HEK293 (cell line): ENCODE measurements around the gene HSPBAP1.

Experiments used
- BCL11A ChIP-seq: fragments of 450-650 bp; formaldehyde crosslinking; IDR thresholded peaks from 2 replicates; pipeline ENCODE4 v1.5.1; 2016; ENCODE audit warnings: low read depth, missing biosample characterization, missing genetic modification characterization
- GFI1B ChIP-seq: fragments of 450-650 bp; formaldehyde crosslinking; IDR thresholded peaks from 2 replicates; pipeline ENCODE4 v1.5.1; 2016; ENCODE audit warnings: missing biosample characterization, missing genetic modification characterization
- GLIS1 ChIP-seq: fragments of 450-650 bp; formaldehyde crosslinking; IDR thresholded peaks from 2 replicates; pipeline ENCODE4 v1.5.1; 2016; ENCODE audit warnings: missing biosample characterization, missing genetic modification characterization
- KLF1 ChIP-seq: fragments of 450-650 bp; formaldehyde crosslinking; IDR thresholded peaks from 2 replicates; pipeline ENCODE4 v1.5.1; 2016; ENCODE audit warnings: missing biosample characterization, missing genetic modification characterization
- KLF8 ChIP-seq: fragments of 450-650 bp; formaldehyde crosslinking; IDR thresholded peaks from 2 replicates; pipeline ENCODE4 v1.5.1; 2016; ENCODE audit warnings: missing biosample characterization, missing genetic modification characterization
- KLF9 ChIP-seq: fragments of 450-650 bp; formaldehyde crosslinking; IDR thresholded peaks from 2 replicates; pipeline ENCODE4 v1.5.1; 2016; ENCODE audit warnings: missing biosample characterization, missing genetic modification characterization, low read depth
- OSR2 ChIP-seq: fragments of 450-650 bp; formaldehyde crosslinking; IDR thresholded peaks from 2 replicates; pipeline ENCODE4 v1.5.1; 2016; ENCODE audit warnings: missing biosample characterization, missing genetic modification characterization
- PRDM1 ChIP-seq: fragments of 450-650 bp; formaldehyde crosslinking; IDR thresholded peaks from 2 replicates; pipeline ENCODE4; 2016; ENCODE audit warnings: missing biosample characterization, missing genetic modification characterization
- ZBTB17 ChIP-seq: fragments of 450-650 bp; formaldehyde crosslinking; IDR thresholded peaks from 2 replicates; pipeline ENCODE4 v1.5.1; 2016; ENCODE audit warnings: missing biosample characterization, missing genetic modification characterization
- ZBTB20 ChIP-seq: fragments of 450-650 bp; formaldehyde crosslinking; IDR thresholded peaks from 2 replicates; pipeline ENCODE4 v1.5.1; 2016; ENCODE audit warnings: missing biosample characterization, missing genetic modification characterization
- ZBTB6 ChIP-seq: fragments of 450-650 bp; formaldehyde crosslinking; IDR thresholded peaks from 2 replicates; pipeline ENCODE4 v1.5.1; 2017; ENCODE audit warnings: missing biosample characterization, missing genetic modification characterization
- ZEB2 ChIP-seq: fragments of 450-650 bp; formaldehyde crosslinking; IDR thresholded peaks from 2 replicates; pipeline ENCODE4 v1.5.1; 2016; ENCODE audit warnings: missing biosample characterization, missing genetic modification characterization
- ZNF2 ChIP-seq: fragments of 450-650 bp; formaldehyde crosslinking; IDR thresholded peaks from 2 replicates; pipeline ENCODE4 v1.5.1; 2016; ENCODE audit warnings: missing biosample characterization, missing genetic modification characterization
- ZNF324 ChIP-seq: fragments of 450-650 bp; formaldehyde crosslinking; IDR thresholded peaks from 2 replicates; pipeline ENCODE4 v1.5.1; 2016; ENCODE audit warnings: missing biosample characterization, missing genetic modification characterization
- ZNF335 ChIP-seq: fragments of 450-650 bp; formaldehyde crosslinking; conservative IDR thresholded peaks from 2 replicates; pipeline ENCODE4 v1.5.1; 2016; ENCODE audit warnings: missing biosample characterization, missing genetic modification characterization
- ZNF341 ChIP-seq: fragments of 450-650 bp; formaldehyde crosslinking; IDR thresholded peaks from 2 replicates; pipeline ENCODE4; 2016; ENCODE audit warnings: low read depth, missing biosample characterization, missing genetic modification characterization
- ZNF354C ChIP-seq: fragments of 450-650 bp; formaldehyde crosslinking; IDR thresholded peaks from 2 replicates; pipeline ENCODE4 v1.5.1; 2016; ENCODE audit warnings: missing biosample characterization, missing genetic modification characterization, low read depth, borderline replicate concordance
- ZNF558 ChIP-seq: fragments of 450-650 bp; formaldehyde crosslinking; IDR thresholded peaks from 2 replicates; pipeline ENCODE4 v1.5.1; 2016; ENCODE audit warnings: missing biosample characterization, missing genetic modification characterization
- ZNF610 ChIP-seq: fragments of 450-650 bp; formaldehyde crosslinking; IDR thresholded peaks from 2 replicates; pipeline ENCODE4 v1.5.1; 2016; ENCODE audit warnings: missing biosample characterization, missing genetic modification characterization, borderline replicate concordance
- ZNF76 ChIP-seq: fragments of 450-650 bp; formaldehyde crosslinking; IDR thresholded peaks from 2 replicates; pipeline ENCODE4; 2016; ENCODE audit warnings: low read depth, missing biosample characterization, missing genetic modification characterization, borderline replicate concordance
- ZNF777 ChIP-seq: fragments of 450-650 bp; formaldehyde crosslinking; IDR thresholded peaks from 2 replicates; pipeline ENCODE4 v1.5.1; 2017; ENCODE audit warnings: missing biosample characterization, missing genetic modification characterization, borderline replicate concordance
- ZNF843 ChIP-seq: fragments of 450-650 bp; formaldehyde crosslinking; IDR thresholded peaks from 2 replicates; pipeline ENCODE4 v1.5.1; 2016; ENCODE audit warnings: missing biosample characterization, missing genetic modification characterization
- ZSCAN30 ChIP-seq: fragments of 450-650 bp; IDR thresholded peaks from 2 replicates; pipeline ENCODE4 v1.5.1; 2018; ENCODE audit warnings: missing biosample characterization, mild to moderate bottlenecking, missing genetic modification characterization, moderate library complexity
- ZXDB ChIP-seq: fragments of 450-650 bp; formaldehyde crosslinking; IDR thresholded peaks from 2 replicates; pipeline ENCODE4 v1.5.1; 2016; ENCODE audit warnings: missing biosample characterization, missing genetic modification characterization
- TF ChIP-seq, protein P1 (sequence below): fragments of 450-650 bp; formaldehyde crosslinking; conservative IDR thresholded peaks from 2 replicates; pipeline ENCODE4 v1.5.1; 2016; ENCODE audit warnings: low read depth, missing biosample characterization, missing genetic modification characterization
- TF ChIP-seq, protein P2 (sequence below): fragments of 450-650 bp; formaldehyde crosslinking; IDR thresholded peaks from 2 replicates; pipeline ENCODE4 v1.5.1; 2016; ENCODE audit warnings: missing biosample characterization, missing genetic modification characterization, borderline replicate concordance
- TF ChIP-seq, protein P3 (sequence below): fragments of 450-650 bp; formaldehyde crosslinking; IDR thresholded peaks from 2 replicates; pipeline ENCODE4 v1.5.1; 2016; ENCODE audit warnings: missing biosample characterization, missing genetic modification characterization

The HSPBAP1 gene

DNA sequence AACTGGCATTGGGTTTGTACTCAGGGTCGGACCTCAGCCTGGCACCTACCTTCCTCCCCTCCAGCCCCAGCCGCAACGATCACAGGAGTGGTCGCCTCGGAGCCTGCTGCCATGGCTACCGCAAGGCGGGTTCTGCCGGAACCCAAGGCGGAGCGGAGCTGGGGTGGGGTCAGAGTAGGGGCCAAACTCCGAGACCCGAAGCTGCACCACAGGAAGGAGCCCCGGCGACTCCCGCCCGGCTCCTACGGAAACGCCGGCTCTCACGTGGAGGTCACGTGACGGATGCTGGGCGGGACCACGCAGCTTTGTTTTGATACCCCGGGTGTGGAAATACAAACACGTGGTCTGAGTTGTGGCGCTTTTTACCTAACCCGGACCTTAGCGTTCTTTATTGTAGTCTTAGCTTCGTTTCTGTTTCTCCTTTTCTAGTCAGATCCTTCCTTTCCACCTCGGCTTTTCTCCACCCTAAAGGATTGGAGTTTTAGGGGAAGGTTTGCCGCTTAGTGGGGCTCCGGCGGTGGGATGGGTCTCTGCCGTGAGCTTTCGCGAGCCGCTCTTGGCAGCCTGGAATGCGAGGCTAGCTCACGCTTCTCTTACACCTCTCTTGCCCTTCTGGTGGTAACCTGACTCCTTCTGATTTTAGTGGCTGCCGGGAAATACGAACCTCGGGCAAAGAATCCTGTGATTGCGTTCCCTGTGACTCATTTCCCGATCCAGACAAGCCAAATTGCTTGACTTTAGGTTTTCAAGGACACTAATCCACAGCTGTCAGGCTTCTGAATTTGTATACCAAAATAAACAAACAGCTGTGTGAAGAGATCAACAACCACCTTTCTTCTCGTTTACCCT, at the start of gene HSPBAP1 (continued):
- TF ChIP-seq, protein P1, sequence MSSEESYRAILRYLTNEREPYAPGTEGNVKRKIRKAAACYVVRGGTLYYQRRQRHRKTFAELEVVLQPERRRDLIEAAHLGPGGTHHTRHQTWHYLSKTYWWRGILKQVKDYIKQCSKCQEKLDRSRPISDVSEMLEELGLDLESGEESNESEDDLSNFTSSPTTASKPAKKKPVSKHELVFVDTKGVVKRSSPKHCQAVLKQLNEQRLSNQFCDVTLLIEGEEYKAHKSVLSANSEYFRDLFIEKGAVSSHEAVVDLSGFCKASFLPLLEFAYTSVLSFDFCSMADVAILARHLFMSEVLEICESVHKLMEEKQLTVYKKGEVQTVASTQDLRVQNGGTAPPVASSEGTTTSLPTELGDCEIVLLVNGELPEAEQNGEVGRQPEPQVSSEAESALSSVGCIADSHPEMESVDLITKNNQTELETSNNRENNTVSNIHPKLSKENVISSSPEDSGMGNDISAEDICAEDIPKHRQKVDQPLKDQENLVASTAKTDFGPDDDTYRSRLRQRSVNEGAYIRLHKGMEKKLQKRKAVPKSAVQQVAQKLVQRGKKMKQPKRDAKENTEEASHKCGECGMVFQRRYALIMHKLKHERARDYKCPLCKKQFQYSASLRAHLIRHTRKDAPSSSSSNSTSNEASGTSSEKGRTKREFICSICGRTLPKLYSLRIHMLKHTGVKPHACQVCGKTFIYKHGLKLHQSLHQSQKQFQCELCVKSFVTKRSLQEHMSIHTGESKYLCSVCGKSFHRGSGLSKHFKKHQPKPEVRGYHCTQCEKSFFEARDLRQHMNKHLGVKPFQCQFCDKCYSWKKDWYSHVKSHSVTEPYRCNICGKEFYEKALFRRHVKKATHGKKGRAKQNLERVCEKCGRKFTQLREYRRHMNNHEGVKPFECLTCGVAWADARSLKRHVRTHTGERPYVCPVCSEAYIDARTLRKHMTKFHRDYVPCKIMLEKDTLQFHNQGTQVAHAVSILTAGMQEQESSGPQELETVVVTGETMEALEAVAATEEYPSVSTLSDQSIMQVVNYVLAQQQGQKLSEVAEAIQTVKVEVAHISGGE: peak; percentile 85
- TF ChIP-seq ZNF558 (tag by site-specific recombination) (0 out of 2 replicates have a peak, but pooled peaks have one; percentile 23), BCL11A (no peak; the same call in 1 of the 2 replicates), ZNF610 (tag by site-specific recombination) (0 out of 2 replicates have a peak, but pooled peaks have one; percentile 47), KLF1 (tag by site-specific recombination) (peak; percentile 39; the same call in 1 of the 2 replicates), OSR2 (tag by site-specific recombination) (peak; percentile 87), ZXDB (tag by site-specific recombination) (peak; percentile 59; the same call in 1 of the 2 replicates), KLF9 (tag by site-specific recombination) (peak; percentile 69; the same call in 1 of the 2 replicates), ZNF2 (peak; percentile 68; the same call in 1 of the 2 replicates), ZNF341 (tag by site-specific recombination) (no peak), PRDM1 (tag by site-specific recombination) (no peak), ZNF354C (tag by site-specific recombination) (no peak), ZBTB17 (peak; percentile 69; the same call in 1 of the 2 replicates), ZNF76 (tag by site-specific recombination) (peak; percentile 73), GLIS1 (tag by site-specific recombination) (peak; percentile 73), ZEB2 (tag by site-specific recombination) (peak; percentile 80), KLF8 (tag by site-specific recombination) (peak; percentile 75), ZNF777 (tag by site-specific recombination) (no peak), GFI1B (tag by site-specific recombination) (peak; percentile 59; the same call in 1 of the 2 replicates), ZSCAN30 (0 out of 2 replicates have a peak, but pooled peaks have one; percentile 7), ZNF843 (0 out of 2 replicates have a peak, but pooled peaks have one; percentile 18), ZNF335 (tag by site-specific recombination) (peak; percentile 69), ZBTB6 (tag by site-specific recombination) (no peak), ZBTB20 (peak; percentile 71), ZNF324 (tag by site-specific recombination) (0 out of 2 replicates have a peak, but pooled peaks have one; percentile 64)
- TF ChIP-seq, protein P2, sequence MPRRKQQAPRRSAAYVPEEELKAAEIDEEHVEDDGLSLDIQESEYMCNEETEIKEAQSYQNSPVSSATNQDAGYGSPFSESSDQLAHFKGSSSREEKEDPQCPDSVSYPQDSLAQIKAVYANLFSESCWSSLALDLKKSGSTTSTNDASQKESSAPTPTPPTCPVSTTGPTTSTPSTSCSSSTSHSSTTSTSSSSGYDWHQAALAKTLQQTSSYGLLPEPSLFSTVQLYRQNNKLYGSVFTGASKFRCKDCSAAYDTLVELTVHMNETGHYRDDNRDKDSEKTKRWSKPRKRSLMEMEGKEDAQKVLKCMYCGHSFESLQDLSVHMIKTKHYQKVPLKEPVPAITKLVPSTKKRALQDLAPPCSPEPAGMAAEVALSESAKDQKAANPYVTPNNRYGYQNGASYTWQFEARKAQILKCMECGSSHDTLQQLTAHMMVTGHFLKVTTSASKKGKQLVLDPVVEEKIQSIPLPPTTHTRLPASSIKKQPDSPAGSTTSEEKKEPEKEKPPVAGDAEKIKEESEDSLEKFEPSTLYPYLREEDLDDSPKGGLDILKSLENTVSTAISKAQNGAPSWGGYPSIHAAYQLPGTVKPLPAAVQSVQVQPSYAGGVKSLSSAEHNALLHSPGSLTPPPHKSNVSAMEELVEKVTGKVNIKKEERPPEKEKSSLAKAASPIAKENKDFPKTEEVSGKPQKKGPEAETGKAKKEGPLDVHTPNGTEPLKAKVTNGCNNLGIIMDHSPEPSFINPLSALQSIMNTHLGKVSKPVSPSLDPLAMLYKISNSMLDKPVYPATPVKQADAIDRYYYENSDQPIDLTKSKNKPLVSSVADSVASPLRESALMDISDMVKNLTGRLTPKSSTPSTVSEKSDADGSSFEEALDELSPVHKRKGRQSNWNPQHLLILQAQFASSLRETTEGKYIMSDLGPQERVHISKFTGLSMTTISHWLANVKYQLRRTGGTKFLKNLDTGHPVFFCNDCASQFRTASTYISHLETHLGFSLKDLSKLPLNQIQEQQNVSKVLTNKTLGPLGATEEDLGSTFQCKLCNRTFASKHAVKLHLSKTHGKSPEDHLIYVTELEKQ (tag by site-specific recombination): peak; percentile 14; the same call in 1 of the 2 replicates
- TF ChIP-seq, protein P3, sequence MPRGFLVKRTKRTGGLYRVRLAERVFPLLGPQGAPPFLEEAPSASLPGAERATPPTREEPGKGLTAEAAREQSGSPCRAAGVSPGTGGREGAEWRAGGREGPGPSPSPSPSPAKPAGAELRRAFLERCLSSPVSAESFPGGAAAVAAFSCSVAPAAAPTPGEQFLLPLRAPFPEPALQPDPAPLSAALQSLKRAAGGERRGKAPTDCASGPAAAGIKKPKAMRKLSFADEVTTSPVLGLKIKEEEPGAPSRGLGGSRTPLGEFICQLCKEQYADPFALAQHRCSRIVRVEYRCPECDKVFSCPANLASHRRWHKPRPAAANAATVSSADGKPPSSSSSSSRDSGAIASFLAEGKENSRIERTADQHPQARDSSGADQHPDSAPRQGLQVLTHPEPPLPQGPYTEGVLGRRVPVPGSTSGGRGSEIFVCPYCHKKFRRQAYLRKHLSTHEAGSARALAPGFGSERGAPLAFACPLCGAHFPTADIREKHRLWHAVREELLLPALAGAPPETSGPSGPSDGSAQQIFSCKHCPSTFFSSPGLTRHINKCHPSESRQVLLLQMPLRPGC (tag by site-specific recombination): peak; percentile 22; the same call in 1 of the 2 replicates
